Breast epithelium (tissue), 4 donors: ENCODE measurements around the gene FAM163A. TPM values are rescaled to one million over a fixed set of nuclear protein-coding genes. Genes with fewer than 3 reads are reported as not detected.

Source experiments
- DNase-seq, 2 donors: peaks; one replicate each; pipeline ENCODE4 v3.0.0-alpha.2; 2019; ENCODE audit warnings: low spot score in 2 of 2
- H3K27ac ChIP-seq, 2 donors: fragments of 200-600 bp; sonication (generic) in 1 of 2; one replicate each; pipeline ENCODE4 v1.5.1; 2016 to 2019; ENCODE audit warnings: mild to moderate bottlenecking in 1 of 2
- H3K27me3 ChIP-seq, 2 donors: fragments of 200-600 bp; sonication (generic) in 1 of 2; one replicate each; pipeline versions ENCODE4 v1.5.1 to v1.6.0; 2017 to 2019; ENCODE audit warnings: control low read depth in 1 of 2, mild to moderate bottlenecking in 1 of 2
- H3K36me3 ChIP-seq: fragments of 200-600 bp; one replicate; pipeline ENCODE4 v1.5.1; 2019
- H3K4me1 ChIP-seq, 2 donors: fragments of 200-600 bp; sonication (generic); one replicate each; pipeline ENCODE4 v1.5.1; 2016 to 2019; ENCODE audit warnings: control low read depth in 1 of 2
- H3K4me3 ChIP-seq, 3 donors: fragments of 200-600 bp; sonication (generic); 1 replicate in 2 of 3; 2 replicates in 1 of 3; pipeline ENCODE4 v1.5.1; 2016 to 2019; ENCODE audit warnings: mild to moderate bottlenecking in 3 of 3, moderate library complexity in 2 of 3
- H3K9me3 ChIP-seq, 2 donors: fragments of 200-600 bp; sonication (generic) in 1 of 2; one replicate each; pipeline ENCODE4 v1.5.1; 2016 to 2019; ENCODE audit warnings: control low read depth in 1 of 2
- CTCF ChIP-seq, 3 donors: fragments of 450-650 bp; IDR thresholded peaks; one replicate each; pipeline ENCODE4 v1.5.1; 2016 to 2017; ENCODE audit warnings: antibody characterized with exemption in 3 of 3, mild to moderate bottlenecking in 3 of 3, moderate library complexity in 3 of 3
- POLR2A ChIP-seq: fragments of 450-650 bp; IDR thresholded peaks from one replicate; pipeline ENCODE4 v1.6.1; 2016; ENCODE audit warnings: antibody characterized with exemption, mild to moderate bottlenecking, moderate library complexity
- POLR2AphosphoS5 ChIP-seq, 3 donors: sonication (generic); formaldehyde crosslinking; IDR thresholded peaks; one replicate each; pipeline ENCODE4 v1.6.1; 2017; ENCODE audit warnings: antibody characterized with exemption in 3 of 3
- intact Hi-C: fragments of 100-400 bp; cut with DNase I; formaldehyde crosslinking; loops from one replicate; pipeline ENCODE4 v1.15.1; 2023; ENCODE audit warnings: low total_unique reads
- total RNA-seq, 3 donors: library from RNA; depleted of rRNA; stranded (reverse); fragments of >200 nt; gene quantifications; one replicate each; pipeline ENCODE4 v1.1.0, GENCODE V29; 2016

The FAM163A gene
- total RNA-seq, 3 donors from 2014 or later = not detected

- Histone ChIP-seq H3K36me3 (no peaks in the 10 kb centered on the region), H3K4me3 (no peak overlapping the region), H3K27me3 (no peaks in the 10 kb centered on the region), H3K9me3 (no peaks in the 10 kb centered on the region), H3K4me1 (no peaks in the 10 kb centered on the region), H3K27ac (no peak overlapping the region)
- no peak for TF ChIP-seq CTCF (IDR thresholded peaks at IDR 0.05)
- TF ChIP-seq POLR2A = no peak
- intact Hi-C loops = no loop called here
- no peak for DNase-seq
Observed at GRCh38 chr1:179761846-179762640, 19.0 kb downstream of the FAM163A start.

- no peaks in the 10 kb centered on the region for H3K4me1 ChIP-seq
- no peak for TF ChIP-seq POLR2AphosphoS5 (IDR thresholded peaks at IDR 0.05)
- H3K36me3 ChIP-seq = no peaks in the 10 kb centered on the region
- no peaks in the 10 kb centered on the region for H3K27me3 ChIP-seq
- intact Hi-C loops = no loop called here
- H3K9me3 ChIP-seq = peaks cover 0 to 11% of the 10 kb centered on the region in 2 donors
- H3K27ac ChIP-seq = no peak overlapping the region
- no peak for DNase-seq
- no peak overlapping the region for H3K4me3 ChIP-seq
Observed at GRCh38 chr1:179767177-179767581, 24.1 kb downstream of the FAM163A start.

GRCh38 chr1:179767996-179768395 lies 24.9 kb downstream of the FAM163A start:
- TF ChIP-seq CTCF (IDR thresholded peaks at IDR 0.05) (no peak), POLR2A (no peak), POLR2AphosphoS5 (IDR thresholded peaks at IDR 0.05) (no peak)
- DNase-seq = no peak
- Histone ChIP-seq H3K27me3 (no peaks in the 10 kb centered on the region), H3K4me3 (no peak overlapping the region), H3K36me3 (no peaks in the 10 kb centered on the region), H3K27ac (no peak overlapping the region), H3K9me3 (peaks cover 0 to 18% of the 10 kb centered on the region in 2 donors), H3K4me1 (no peaks in the 10 kb centered on the region)
- intact Hi-C loops = no loop called here

- no peaks in the 10 kb centered on the region for H3K4me1 ChIP-seq
- no peaks in the 10 kb centered on the region for H3K27me3 ChIP-seq
- no peak overlapping the region for H3K27ac ChIP-seq
- no peak for TF ChIP-seq POLR2AphosphoS5 (IDR thresholded peaks at IDR 0.05)
- TF ChIP-seq POLR2A = no peak
- TF ChIP-seq CTCF (IDR thresholded peaks at IDR 0.05) = no peak
- no peak overlapping the region for H3K4me3 ChIP-seq
- no peaks in the 10 kb centered on the region for H3K36me3 ChIP-seq
- H3K9me3 ChIP-seq = peaks cover 0 to 18% of the 10 kb centered on the region in 2 donors
- DNase-seq = no peak
- intact Hi-C loops = no loop called here
Observed at GRCh38 chr1:179770887-179771502, 27.9 kb downstream of the FAM163A start.

- no peak for DNase-seq
- no peaks in the 10 kb centered on the region for H3K4me1 ChIP-seq
- peaks cover 0 to 12% of the 10 kb centered on the region in 2 donors for H3K9me3 ChIP-seq
- intact Hi-C loops = no loop called here
- TF ChIP-seq POLR2AphosphoS5 (IDR thresholded peaks at IDR 0.05) = no peak
- TF ChIP-seq POLR2A = no peak
- TF ChIP-seq CTCF (IDR thresholded peaks at IDR 0.05) = no peak
- no peaks in the 10 kb centered on the region for H3K36me3 ChIP-seq
- no peak overlapping the region for H3K4me3 ChIP-seq
- H3K27me3 ChIP-seq = no peaks in the 10 kb centered on the region
- no peak overlapping the region for H3K27ac ChIP-seq
Observed at GRCh38 chr1:179773264-179773663, 30.2 kb downstream of the FAM163A start.
